GM21360 (cell line): ENCODE measurements around the gene WDSUB1.

Experiments
- ATAC-seq: cut with Tn5 transposase; IDR thresholded peaks from one replicate; pipeline ENCODE4 v1.9.1; 2021; ENCODE audit warnings: mild to moderate bottlenecking, moderate library complexity; ENCODE audit not compliant: unreplicated experiment

WDSUB1 gene, protein sequence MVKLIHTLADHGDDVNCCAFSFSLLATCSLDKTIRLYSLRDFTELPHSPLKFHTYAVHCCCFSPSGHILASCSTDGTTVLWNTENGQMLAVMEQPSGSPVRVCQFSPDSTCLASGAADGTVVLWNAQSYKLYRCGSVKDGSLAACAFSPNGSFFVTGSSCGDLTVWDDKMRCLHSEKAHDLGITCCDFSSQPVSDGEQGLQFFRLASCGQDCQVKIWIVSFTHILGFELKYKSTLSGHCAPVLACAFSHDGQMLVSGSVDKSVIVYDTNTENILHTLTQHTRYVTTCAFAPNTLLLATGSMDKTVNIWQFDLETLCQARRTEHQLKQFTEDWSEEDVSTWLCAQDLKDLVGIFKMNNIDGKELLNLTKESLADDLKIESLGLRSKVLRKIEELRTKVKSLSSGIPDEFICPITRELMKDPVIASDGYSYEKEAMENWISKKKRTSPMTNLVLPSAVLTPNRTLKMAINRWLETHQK

GRCh38 chr2:159285929-159286708 is at the start of gene WDSUB1:
Gene WDSUB1 (minus strand): TSS chr2:159286703. CDS start chr2:159283069, 3,634 bp downstream.
- peak; percentile 25 for ATAC-seq

DNA sequence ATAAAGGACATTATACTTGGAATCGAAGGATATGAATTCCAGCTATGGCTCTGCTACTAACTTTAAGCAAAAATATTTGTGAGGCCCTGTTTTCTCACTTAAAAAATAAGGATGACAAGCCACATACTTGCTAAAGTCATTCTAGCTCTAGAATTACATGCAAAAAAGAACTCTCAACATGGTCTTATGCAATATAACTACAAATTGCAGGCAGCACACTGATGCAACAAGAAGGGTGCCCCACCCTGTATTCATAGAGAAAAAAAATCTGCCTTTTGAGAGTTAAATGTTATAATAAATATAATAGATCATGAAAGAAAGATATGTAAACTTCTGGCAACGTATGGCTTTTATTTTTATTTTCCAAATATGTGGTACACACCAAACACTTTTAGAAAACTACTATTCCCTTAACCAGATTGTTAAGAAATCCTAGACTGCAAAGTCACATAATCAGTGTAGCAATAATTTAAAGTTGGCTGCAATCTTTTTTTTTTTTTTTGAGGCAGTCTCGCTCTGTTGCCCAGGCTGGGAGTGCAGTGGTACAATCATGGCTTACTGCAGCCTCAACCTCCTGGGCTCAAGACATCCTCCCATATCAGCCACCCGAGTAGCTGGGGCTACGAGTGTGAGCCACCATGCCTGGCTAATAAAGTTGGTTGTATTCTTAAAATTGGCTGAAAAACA is 40.2 kb upstream of the WDSUB1 start:
- ATAC-seq, result no peak

DNA sequence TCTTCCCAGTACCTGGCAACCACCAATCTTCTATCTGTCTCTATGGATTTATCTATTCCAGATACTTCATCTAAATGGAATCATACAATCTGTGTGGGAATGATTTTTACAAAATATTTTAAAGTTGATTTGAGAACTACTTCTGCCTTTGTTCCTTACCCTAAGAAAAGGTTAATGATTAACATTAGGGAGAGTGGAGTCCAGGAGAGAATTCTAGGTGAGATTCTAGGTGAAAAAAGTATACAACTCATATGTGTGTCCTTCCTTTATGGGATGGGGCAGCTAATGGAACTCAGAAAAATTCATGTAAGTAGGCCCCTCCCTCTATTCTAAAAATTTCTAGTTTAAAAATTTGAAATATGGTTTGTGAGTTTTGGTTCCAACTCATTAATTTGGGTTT is 35.9 kb upstream of the WDSUB1 start:
- ATAC-seq, result no peak

GRCh38 chr2:159317392-159318088 is 31.0 kb upstream of the WDSUB1 start:
- no peak for ATAC-seq

GRCh38 chr2:159307942-159308341 is 21.4 kb upstream of the WDSUB1 start:
- no peak for ATAC-seq

DNA sequence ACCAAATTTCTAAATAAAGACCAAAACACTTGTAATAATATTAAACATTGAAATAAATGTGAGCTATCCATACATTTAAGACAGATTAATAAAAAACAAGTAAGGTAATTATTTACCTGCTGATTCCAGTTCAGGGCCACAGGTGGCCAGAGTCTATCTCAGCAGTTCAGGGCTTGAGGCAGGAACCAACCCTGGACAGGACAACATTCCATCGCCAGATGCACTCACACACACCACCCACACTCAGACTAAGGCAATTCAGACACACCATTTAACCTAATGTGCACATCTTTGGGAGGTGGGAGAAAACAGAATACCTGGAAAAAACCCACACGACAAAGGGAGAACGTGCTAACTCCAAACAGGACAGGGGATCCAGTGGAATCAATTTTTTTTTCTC is 14.1 kb upstream of the WDSUB1 start:
- no peak for ATAC-seq

DNA sequence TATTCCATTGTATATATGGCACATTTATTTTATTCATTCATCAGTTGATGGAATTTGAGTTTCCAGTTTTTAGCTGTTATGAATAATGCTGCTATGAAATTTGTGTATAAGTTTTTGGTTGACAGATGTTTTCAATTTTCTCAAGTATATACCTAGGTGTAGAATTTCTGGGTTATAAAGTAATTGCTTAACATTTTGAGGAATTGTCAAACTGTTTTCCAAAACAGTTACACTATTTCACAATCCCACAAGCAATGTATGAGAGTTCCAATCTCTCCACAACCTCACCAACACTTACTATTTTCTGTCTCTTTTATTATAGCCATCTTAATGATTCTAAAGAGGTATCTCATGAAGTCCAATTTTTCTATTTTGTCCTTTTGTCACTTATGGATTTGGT is 12.5 kb upstream of the WDSUB1 start:
- no peak for ATAC-seq

DNA sequence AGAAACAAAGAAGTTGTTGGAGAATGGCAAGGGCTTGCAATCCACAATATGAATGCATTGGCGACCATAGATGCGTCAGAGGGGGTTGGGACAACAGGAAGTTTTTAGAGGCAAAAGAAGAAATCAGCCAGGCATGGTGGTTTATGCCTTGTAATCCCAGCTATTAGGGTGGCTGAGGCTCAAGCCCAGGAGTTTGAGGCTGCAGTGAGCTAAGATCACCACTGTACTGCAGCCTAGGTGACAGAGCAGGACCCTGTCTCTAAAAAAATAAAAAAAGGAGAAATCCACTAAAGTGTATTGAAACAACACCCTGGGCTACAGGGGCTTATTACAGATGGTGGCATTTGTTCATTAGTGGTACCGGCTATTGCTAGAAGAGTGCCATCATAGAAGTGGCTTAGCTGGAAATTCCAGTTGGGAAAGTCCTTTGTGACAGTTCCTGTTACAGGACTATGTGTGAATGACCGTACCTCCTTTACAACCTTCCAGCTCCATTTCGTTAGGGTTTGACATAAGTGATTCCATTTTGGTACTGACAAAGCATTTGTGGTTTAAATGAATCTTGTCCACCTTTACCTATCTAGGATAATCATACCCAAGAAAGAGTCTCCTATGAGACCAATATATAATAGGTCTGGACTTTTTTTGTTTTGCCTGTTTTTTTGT is 10.7 kb upstream of the WDSUB1 start:
- ATAC-seq, result no peak

- no peak for ATAC-seq
These were observed 5.7 kb upstream of the WDSUB1 start for GRCh38 chr2:159292157-159292556.

- ATAC-seq, result no peak
These were observed 3.9 kb upstream of the WDSUB1 start for GRCh38 chr2:159290289-159290907.

- ATAC-seq, result no peak
These were observed 1.2 kb upstream of the WDSUB1 start for GRCh38 chr2:159287733-159288132.

GRCh38 chr2:159286709-159287441 is 372 bp upstream of the WDSUB1 start:
- peak; percentile 96 for ATAC-seq

DNA sequence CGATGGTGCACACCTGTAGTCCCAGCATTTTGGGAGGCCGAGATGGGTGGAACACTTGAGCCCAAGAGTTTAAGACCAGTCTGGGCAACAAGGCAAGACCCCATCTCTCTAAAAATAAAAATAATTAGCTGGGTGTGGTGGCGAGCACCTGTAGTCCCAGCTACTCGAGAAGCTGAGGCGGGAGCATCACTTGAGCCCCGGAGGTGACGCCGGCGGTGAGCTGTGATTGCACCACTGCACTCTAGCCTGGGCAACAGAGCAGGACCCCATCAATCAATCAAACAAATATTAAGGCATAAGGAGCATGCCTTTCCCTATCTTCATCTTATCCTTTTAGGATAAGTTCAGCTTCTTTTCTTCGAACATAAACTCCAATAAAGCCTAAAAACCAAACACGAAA is 1.1 kb downstream of the WDSUB1 start:
- ATAC-seq, result no peak

DNA sequence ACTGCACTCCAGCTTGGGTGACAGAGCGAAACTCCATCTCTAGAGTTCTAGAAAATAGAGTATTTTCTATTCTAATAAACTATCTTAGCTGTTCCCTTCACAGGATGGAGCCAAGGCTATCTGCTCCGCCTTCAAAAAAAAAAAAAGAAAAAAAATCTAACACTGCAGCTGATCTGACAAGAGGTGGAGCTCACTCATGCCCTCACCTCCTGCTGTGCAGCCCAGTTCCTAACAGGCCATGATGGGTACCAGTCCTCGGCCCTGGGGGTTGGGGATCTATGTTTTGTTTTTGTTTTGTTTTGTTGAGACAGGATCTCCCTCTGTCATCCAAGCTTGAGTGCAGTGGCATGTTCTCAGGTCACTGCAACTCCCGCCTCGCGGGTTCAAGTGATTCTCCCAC is 3.0 kb downstream of the WDSUB1 start:
- ATAC-seq, result no peak

GRCh38 chr2:159281002-159281401 is 5.5 kb downstream of the WDSUB1 start:
- no peak for ATAC-seq

DNA sequence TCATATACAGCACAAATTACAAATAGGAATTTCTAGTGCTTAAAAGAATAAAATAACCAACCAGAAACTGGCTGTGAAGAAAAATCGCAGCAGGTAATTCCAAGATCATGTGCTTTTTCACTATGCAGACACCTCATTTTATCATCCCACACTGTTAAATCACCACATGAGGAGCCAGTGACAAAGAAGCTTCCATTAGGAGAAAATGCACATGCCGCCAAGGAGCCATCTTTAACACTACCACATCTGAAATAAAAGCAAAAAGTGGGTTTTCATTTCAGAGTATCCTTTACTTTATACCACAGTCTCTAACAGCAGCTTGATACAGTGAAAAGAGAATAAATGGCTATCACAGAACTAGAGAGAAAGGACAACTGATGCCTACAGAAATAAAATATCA is 6.8 kb downstream of the WDSUB1 start:
- ATAC-seq, result no peak

DNA sequence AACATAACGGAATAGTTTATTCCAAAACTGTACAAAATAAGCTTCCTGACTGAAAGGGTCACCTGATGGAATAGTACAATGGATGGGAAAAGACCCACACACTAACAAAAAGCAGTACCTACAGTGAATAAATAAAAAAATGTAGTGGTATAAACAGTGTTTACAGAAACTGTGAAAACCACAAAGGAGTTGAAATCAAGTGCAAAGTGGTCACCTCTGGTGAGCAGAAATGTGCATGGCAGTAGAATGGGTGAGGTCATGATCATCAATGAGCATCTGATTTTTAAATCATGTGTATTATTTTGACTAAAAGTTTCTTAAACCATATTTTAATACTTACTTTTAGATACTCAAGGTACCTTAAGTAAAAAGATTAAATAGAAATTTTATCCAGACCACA is 11.4 kb downstream of the WDSUB1 start:
- no peak for ATAC-seq

- no peak for ATAC-seq
These were observed 14.3 kb downstream of the WDSUB1 start for GRCh38 chr2:159272156-159272555.

DNA sequence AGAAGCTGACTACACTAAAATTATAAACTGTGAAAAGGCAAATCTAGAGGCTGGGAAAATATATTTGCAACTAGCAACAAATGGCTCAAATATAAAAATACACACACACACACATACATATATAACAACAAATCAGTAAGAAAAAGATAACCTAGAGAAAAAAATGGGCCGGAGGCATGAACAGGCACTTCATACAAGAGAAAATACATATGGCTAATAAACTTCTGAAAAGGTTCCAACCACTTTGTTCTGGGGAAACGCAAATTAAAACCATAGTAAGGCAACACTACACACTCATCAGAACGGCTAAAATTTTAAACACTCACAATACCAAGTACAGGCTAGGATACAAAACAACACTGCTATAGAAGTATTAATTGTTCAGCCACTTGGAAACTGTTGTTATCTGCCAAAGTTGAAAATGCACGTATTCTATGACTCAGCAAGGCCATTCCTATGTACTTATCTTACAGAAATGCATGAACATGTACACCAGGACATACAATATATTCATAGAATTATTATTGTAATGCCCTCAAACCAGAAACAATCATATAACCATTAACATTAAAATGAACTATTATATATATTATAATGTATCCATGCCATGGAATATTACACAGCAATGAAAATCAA is 15.6 kb downstream of the WDSUB1 start:
- ATAC-seq, result no peak
